ENCODE data around the gene AS3MT.
"Not testable (repeated sequence)": the region's sequence is repeated elsewhere in the genome, so short reads cannot be mapped to it uniquely, and the experiment has no call there.

AS3MT gene

DNA sequence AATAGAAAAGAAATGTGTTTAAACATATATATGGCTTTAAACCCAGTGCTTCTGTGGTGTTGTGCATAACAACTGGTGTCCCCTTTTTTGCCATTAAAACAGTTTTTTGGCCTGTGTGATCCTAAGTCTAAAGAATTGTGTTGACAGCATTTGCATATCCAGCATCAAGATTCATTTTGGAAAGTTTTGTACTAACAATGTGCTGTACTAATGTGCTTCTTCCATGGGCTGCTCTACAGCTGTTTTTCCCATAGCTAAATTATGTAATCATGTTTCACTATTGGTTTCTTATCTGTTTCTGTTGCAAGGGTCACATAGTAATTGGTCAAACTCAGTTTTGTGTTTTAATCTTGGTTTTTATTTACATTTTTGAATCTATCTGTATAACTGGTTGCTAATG lies 54.3 kb downstream of the AS3MT start:
- no peak for DNase-seq

DNA sequence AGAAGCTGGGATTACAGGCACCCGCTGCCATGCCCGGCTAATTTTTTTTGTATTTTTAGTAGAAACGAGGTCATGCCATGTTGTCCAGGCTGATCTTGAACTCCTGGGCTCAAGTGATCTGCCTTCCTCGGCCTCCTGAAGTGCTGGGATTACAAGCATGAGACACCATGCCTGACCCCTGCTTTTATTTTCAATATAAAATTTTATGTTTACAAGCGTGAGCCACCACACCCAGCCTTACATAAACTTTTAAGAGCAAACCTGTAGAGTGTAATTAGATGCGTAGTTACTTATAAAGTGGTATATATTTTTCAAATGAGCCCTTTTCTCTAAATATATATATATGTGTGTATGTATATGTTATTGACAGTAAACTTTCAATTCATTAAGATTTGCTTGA lies 57.6 kb downstream of the AS3MT start:
- no peak for DNase-seq

DNA sequence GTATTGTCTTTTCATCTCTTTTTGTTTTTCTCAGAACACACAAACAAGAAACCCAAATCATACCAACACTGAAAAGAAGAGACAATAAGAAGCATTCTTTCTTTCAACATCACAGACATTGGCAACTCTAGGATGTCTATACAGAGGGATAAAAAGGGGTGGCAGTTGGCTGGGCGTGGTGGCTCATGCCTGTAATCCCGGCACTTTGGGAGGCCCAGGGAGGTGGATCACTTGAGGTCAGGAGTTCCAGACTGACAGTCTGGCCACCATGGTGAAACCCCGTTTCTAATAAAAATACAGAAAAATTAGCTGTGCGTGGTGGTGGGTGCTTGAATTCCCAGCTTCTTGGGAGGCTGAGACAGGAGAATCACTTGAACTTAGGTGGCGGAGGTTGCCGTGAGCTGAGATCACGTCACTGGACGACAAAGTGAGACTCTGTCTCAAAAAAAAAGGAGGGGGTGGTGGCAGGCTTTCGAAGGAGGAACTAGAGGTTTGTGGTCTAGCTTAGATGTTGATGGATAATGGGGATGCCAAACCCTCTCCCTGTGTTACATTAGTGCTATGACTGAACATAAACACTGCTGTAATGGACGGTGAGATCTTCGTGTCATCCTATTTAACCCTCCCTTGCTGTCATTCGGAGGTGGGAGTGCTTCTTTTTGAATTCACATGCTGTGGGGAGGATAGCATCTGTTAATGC lies 58.2 kb downstream of the AS3MT start:
- no peak for DNase-seq

DNA sequence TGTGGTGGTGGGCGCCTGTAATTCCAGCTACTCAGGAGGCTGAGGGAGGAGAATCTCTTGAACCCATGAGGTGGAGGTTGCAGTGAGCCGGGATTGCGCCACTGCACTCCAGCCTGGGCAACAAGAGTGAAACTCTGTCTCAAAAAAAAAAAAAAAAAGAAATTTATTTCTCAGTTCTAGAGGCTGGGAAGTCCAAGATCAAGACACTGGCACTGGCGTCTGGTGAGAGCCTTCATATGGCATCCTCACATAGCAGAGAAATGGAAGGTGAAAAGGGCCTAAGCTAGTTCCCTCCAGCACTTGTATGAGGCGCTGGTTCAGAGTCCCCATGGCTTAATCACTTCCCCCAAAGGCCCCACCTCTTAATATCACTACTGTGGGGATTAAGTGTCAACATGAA lies 59.2 kb downstream of the AS3MT start:
- DNase-seq: not testable (repeated sequence)

DNA sequence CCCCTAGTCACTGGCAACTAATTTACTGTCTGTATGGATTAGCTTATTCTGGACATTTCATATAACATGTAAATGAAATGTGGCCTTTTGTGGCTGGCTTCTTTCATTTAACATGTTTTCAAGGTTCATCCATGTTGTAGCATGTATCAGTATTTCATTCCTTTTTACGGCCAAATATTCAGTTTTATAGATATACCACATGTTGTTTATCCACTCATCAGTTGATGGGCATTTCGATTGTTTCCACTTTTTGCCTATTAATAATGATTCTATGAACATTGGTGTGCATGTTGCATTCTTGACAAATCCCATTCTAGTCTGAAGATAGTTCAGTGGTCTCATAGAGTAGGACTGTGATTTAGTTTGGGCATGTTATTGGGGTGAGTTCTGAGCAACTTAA lies 61.5 kb downstream of the AS3MT start:
- DNase-seq: no peak

DNA sequence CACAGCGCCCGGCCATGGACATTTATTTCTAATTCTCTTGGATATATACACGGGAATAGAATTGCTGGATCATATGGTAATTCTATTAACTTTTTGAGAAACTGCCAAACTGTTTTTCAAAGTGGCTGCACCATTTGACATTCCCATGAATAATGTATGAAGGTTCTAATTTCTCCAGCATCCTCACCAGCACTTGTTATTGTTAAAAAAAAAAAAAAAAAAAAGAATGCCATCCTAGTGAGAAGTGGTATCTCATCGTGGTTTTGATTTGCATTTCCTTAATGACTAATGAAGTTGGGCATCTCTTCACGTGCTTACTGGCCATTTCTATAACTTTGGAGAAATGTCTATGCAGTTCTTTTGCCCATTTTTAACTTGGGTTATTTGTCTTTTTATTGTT lies 62.4 kb downstream of the AS3MT start:
- no peak for DNase-seq

DNA sequence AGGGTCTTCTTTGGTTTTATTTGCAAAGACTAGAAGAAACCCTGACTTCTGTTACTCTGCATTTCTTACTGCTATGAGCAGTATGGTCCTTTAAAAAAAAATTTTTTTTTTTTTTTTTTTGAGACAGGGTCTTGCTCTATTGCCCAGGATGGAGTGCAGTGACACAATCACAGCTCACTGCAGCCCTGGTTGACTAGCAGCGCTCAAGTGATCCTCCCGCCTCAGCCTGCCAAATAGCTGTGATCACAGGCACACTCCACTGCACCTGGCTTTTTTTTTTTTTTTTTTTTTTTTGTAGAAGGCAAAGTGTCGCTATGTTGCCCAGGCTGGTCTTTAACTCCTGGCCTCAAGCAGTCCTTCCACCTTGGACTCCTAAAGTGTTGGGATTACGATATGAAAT lies 66.2 kb downstream of the AS3MT start:
- no peak for DNase-seq

DNA sequence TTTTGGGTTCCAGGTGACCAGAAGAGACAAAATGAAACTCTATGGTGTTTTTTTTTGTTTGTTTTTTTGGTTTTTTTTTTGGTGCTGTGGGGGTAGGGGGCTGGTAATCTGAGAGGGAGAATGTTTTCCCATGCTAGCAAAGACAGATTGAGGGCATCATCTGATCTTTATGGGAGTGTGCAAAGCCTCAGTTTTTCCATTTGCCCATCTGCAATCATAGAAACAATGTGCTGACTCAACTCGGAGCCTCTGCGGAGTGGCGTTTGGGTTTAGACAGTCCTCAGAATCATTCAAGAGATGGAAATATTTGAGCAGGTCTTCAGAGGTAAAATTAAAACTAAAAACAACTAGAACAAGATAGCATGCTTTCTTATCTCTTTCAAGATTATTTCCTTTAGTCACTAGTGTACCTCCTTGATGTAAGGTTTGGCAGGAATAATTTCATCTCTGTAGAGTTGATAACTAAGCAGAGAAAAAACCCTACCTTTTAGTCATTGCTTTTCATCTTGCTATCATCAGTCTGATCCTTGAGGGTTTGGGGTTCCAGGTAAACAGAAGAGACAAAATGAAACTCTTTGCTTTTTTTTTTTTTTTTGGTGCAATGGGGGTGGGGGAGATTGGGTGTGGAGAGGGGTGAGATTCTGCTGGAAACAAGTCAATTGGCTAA lies 66.8 kb downstream of the AS3MT start:
- no peak for DNase-seq

DNA sequence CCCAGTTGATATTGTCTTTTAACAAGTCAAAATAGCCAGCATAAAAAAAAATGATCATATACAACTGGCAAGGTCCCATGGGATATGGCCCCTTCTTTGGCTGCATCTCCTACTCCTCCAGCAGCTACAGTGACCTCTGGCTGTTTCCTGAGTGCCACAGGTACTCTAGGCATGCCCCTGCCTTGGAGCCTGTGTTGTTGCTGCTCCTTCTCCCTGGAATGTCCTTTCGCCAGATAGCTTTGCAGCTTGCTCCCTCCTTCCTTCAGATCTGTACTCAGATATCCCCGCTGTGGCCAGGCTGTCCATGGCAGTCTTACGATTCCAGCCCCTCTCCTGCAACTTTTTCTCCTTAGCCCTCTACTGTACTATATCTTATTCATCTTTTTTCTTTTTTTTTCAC lies 72.1 kb downstream of the AS3MT start:
- no peak for DNase-seq

DNA sequence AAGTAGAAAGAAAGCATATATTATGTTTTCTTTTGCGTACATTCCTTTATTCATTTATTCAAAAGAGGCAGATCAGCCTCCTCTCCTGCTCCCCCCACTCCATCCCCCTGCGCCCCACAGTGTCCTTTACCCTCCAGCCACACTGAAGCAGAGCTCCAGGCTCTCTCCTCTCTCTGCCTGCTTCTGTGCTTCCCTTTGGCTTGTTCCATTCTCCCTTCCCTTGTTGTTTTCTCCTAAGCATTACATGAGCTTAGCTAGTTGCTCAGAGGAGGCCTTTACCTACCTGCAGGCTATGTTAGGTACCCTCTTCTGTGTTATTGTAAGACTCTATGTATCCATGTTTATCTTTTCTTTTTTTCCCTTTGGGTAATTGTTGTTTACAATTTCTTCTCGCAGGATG lies 76.2 kb downstream of the AS3MT start:
- DNase-seq: no peak

DNA sequence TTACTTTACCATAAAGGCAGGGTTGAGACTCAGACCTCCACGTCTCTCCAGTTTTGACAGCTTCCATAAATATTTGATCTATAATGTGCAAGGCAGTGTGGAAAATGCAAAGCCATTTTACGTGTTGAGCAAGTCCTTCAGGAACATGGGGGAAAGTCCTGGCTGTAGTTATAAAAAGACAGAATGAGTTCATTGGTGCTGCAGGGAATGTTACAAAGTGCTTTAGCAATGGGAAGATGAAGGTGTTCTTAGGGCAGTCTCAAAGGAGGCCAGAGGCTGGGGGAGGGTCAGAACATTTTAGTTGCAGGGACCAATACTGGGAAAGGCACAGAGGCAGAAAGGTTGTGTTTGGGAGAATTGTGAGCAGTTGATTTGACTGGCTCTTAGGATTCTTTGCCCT lies 76.7 kb downstream of the AS3MT start:
- no peak for DNase-seq

DNA sequence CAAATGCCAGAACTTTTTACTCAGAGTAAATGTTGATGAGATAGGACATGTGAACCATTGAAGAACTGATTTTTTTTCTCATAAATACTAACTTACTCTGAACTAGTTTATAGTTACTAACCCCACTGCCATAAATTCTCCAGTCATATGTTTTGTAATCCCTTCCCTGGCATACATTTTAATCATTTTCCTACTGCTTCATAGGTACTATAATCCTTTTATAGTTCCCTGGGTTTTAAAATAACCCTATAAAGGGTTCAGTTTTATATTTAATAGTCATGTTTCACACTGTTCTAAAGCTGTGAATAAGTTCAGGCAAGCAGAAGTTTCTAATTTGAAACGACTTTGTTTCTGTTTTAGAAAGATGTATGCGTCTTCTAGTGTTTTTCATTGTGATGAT lies 77.7 kb downstream of the AS3MT start:
- DNase-seq: no peak

DNA sequence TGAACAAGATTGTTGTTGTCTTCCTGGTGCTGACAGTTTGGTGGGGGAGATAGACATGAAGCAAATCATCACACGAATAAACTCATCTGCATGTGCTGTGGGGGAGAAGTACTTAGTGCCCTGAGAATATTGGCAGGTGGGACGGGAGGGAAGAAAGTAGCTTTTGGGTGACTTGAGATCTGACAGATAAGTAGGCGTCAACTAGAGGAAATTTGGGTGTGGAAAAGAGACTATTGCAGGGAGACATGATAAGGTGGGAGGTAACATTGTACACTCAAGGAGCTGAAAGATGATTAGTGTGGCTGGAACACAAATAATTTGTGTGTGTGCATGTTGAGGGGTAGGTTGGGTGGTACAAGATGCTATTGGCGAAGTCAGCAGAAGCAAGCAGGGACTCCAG lies 78.9 kb downstream of the AS3MT start:
- no peak for DNase-seq

DNA sequence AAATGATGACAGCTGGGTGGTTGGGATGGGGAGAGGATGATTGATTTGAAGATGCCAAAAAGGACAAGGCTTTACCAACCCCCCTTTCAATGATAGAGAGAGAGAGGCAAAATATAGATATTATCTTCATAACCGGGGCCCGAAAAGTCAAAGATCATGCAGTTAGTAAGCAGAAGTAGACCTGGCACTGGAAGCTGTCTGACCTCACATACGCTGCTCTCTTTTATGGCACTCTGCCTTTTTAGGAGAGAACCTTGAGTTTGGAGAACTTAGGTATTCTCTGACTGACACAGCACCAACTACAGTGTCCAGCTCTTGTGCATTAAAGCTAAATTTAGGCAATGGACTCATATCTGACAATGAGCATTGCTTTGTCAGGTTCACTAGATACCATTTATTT lies 79.5 kb downstream of the AS3MT start:
- no peak for DNase-seq

DNA sequence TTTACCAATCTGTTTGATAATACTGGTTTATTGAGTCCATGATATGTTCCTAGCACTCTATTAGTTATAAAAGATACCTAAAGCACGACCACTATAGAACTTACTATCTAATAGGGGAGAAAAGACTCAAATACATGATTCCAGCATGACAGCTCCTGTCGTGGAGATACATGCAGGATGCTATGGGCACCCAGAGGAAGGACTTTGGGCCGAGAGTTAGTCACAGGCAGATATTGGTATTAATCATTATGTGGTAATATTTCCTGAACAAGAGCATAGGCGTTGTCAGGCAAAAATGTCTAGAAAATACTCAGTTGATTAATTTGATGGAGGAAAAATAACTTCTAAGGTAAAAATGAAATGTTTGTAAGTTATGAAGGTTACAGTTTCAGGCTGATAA lies 80.6 kb downstream of the AS3MT start:
- DNase-seq: no peak

DNA sequence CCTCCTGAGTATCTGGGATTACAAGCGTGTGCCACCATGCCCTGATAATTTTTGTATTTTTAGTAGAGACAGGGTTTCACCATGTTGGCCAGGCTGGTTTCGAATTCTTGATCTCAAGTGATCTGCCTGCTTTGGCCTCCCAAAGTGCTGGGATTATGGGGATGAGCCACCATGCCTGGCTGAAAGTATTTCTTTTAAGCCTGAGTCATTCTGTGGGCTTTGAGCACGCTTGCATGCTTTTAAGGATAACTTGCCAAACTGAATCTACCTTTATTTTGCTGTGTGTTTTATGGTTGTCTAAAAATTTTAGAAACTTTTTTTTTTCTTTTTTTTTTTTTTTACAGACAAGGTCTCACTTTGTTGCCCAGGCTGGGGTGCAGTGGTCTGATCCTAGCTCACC lies 82.0 kb downstream of the AS3MT start:
- DNase-seq: no peak
